Frontal cortex (tissue), 4 donors: Measurements from ENCODE around the gene MPND. TPM values are rescaled to one million over a fixed set of nuclear protein-coding genes. Genes with fewer than 3 reads are reported as not detected.
A peak's percentile ranks its signal among the peaks of the same experiment; 100 is the strongest.

Experiments used
- DNase-seq, 2 donors: peaks; one replicate each; pipeline ENCODE4 v3.0.0; 2012; ENCODE audit warnings: low spot score in 2 of 2
- FAIRE-seq: peaks from 2 replicates; lab custom pipeline; 2012; peaks lifted over from hg19 to GRCh38; lab: Jason Lieb, UNC
- total RNA-seq: library from RNA; depleted of rRNA; stranded (reverse); fragments of >200 nt; gene quantifications from one replicate; pipeline ENCODE4 v1.2.3, GENCODE V29; 2014
- donor health status: control.
- donor health status: control.
- donor health status: control.

The MPND gene
- total RNA-seq, 1 donor from 2014 or later, result 18.8 TPM

DNA sequence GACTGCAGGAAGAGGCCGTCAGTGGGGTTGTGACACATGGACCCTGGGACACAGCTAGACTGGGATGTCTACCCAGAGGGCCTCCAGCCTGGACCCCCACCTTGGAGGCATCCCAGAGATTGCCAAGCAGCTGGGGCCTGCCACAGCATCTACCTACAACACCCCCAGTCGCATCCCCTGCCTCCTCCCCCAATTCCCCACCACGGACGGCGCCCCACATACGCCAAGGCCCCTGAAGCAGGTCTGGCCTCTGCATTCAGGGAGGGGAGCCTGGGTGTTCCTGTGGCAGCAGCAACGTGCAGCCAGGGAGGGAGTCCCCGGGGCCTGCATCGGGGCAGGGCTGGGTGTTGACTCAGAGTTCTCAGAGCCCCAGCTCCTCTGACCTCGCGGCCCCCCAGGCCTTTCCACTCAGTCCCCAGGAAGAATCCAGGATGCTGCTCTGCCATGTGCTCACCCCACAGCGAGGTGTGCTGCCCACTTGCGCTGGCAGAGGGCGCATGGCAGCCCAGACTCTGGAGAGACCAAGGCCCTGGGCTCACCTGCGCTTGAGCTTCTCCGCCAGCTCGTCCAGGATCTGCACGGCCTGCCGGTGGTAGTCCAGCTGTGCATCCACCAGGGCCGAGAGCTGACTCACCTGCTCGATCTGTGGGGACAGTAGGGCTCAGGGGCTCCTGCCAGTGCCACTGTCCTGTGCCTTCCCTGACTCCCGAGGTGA is 19.6 kb downstream of the MPND start:
- DNase-seq (no peak), FAIRE-seq (no peak)

DNA sequence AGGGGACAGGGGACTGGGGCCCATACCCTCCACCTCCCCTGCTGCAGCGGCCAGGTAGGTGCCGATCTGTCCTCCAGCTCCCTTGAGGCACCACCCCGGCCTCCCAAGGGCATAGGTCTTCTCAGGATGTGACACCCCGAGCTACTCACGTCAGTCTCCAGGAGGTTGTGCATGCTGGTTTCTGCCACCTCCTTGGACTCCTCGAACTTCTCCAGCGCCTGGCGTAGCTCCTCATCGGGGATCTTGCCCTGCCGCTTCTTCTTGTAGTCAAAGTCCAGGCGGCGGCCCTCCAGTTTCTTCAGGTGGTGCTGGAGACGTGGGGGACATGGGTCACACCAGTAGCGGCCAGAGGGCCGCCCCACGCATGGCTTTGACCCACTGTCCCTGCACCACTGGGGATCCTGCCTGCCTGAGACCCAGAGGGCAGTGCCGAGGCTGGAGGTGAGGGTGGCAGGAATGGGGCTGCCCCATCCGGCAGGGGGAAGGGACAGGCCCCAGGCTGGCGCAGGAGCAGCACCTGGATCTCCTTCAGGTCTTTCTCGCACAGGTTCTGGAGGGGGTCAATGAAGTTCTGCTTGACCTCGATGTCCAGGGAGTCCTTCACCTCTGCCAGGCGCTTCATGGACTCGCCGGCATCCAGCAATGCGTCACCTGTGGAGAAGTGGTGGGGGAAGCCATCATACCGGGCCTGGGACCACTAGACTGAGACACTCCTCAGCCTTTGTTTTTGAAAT is 20.4 kb downstream of the MPND start:
- FAIRE-seq (no peak), DNase-seq (no peak)

DNA sequence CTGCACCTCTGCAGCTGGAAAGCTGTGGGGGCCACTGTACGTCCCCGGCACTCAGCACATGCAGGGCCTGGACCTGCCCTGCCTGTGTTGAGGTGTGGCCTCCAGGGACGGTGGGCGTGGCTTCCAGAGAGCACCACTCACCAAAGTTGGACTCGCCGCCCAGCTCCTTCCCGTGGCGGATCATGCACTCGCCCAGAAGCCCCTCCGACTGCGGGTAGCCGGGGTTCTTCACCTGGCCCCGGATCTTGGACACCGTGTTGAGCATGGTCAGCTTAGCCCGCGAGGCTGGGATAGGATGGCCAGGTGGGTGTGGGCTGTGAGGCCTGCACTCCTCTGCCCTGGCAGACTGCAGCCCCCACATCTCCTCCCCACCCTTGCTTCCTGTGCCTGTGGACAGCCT is 22.0 kb downstream of the MPND start:
- no peak for FAIRE-seq

GRCh38 chr19:4365791-4366665 is 22.7 kb downstream of the MPND start:
- DNase-seq (no peak), FAIRE-seq (no peak)

More for the DNA sequence above, 22.0 kb downstream of the MPND start:
- DNase-seq, result no peak

GRCh38 chr19:4366666-4367335 is 23.4 kb downstream of the MPND start:
- DNase-seq, result no peak
- no peak for FAIRE-seq

GRCh38 chr19:4367336-4367723 is 24.0 kb downstream of the MPND start:
- DNase-seq, result no peak
- no peak for FAIRE-seq

GRCh38 chr19:4367781-4368127 is 24.4 kb downstream of the MPND start:
- no peak for DNase-seq
- no peak for FAIRE-seq

DNA sequence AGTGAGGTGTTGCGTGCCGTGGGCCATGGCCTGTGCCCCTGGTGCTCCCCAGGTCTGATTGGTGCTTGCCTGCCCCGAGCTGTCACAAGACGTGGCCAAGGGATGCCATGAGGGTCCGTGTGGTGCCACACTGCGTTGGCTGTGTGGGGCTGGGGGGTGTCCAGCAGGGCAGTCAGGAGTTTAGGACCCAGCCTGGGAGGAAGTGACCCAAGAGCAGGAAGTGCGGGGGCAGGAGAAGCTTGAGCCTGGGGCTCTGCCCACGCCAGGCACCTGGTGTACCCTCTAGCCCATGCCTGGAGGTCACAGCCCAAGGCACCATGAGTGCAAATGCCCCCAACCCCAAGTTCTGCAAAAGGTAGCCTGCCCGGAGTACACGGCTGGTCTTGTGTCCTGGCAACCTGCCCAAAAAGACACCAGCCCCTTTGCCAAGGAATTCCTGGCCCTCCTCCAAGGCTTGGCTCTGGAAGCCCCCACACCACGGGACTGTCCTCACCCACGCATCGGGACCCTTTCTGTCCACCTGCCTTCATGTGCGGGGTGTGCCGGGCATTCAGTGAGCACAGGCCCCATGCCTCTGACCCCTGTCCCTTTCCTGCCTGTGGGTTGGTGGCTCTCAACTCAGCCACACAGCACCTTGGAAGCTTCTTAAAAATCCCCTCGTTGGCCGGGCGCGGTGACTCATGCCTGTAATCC is 24.9 kb downstream of the MPND start:
- DNase-seq, result no peak
- no peak for FAIRE-seq

- FAIRE-seq, result no peak
- DNase-seq, result no peak
These were observed 25.9 kb downstream of the MPND start for GRCh38 chr19:4369109-4369887.

- no peak for FAIRE-seq
These were observed 26.5 kb downstream of the MPND start for GRCh38 chr19:4369888-4370260.

DNA sequence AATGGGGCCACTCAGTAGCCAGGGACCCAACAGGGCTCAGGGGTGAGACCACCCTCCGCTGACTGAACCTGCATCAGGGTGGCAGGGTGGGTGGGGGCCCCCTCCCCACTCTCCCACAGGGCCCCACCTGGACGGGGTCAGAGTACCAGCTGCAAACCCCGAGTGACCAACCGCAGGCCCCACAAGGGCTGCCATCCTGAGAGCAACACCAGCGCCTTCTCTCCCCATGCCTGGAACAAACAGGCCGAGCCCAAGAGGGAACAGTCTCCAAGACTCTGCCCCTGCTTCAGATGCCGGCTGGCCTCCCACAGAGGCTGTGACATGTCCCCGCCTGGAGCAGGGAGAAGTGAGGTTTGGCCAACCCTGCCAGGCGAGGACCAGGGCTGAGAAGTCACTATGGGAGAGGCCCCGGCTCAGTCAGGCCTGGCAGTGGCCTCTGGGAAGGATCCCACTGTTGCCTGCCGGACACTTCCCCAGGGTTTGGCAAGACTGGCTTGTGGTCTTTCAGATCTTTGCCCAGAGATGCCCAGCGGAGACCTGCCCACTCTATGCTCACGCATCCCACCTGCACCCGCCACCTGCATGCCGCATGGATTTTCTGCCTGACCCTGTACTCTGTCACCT is 27.2 kb downstream of the MPND start:
- no peak for FAIRE-seq

More at GRCh38 chr19:4369888-4370260, 26.5 kb downstream of the MPND start:
- peak in 1 of 2 donors; percentile 68 for DNase-seq

DNA sequence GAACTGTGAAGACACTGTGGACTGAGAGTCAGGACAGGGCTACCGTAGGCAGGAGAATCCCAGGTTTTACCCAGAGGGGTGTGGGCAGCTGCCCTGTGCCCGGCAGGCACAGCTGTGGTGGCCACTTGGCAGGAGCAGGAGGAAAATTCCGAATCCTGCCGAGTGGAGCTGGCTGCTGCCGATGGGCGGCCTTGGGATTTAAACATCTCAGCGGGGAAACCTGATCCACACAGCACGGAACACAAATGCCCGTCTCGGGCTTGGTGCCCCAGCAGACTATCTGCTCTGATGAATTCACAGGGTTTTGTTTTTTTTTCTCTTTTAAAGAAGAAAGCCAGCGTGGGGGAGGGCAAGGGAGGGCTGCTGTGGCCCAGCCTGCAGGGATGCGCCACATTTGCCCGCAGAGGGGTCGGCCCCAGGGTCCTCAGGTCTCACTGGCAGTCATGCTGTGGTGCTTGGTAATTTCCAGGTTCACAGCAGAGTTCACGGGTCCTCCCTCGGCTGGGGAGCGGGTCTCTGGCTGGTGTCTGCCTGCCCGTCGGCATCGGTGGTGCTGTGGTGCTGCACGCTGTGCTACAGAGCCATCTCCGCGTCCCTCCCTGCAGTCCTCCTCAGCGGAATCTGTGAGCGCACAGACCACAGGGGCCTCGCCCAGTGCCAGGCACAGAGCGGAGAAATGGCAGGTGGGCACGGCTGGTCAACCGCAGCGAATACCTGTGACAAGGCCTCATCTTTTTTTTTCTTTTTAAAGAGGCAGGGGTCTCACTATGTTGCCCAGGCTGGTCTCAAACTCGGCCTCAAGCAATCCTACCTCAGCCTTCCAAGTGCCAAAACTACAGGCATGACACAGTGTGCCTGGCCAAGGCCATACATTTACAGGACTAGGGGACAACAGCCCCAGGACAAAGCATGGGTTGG is 28.1 kb downstream of the MPND start:
- DNase-seq (no peak), FAIRE-seq (no peak)

More for the DNA sequence above, 27.2 kb downstream of the MPND start:
- no peak for DNase-seq

DNA sequence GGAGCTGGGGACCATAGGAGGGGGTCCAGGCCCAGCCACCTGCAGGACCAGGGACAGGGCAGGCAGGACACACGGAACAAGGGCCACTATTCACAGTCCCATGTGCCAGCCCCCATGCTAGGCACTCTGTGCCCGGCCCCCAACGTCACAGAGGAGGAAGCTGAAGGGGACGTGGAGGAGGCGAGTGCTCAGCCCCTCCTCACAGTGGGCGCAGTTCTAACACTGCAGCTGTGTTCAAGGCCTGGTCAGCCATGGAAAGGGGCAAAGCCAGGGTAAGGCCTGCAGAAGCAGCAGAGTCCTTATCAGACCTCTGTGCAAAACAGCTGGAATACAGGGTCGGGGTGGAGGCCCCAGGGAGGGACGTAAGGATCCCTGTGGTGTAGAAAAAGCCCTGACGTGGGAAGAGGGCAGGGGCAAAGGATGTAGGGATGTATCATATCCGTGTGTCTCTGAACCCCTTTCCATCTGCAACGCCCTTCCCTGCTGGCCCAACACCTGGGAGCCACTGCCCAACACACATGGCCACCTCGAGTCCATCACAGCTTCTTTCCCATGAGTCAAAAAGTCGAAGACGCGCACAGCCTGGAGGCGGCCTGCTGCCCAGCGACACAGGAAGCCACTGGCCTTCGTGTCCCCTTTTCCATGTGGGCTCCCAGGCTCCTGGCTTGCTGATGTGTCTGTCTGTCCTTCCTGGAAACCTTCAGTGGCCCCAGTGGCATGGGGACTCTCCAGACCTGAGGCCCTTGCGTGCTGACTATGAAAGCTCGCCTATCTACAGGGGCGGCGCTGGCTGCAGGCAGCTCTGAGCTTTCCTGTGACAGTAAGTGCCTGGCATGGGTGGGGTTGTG is 29.0 kb downstream of the MPND start:
- DNase-seq (no peak), FAIRE-seq (no peak)

DNA sequence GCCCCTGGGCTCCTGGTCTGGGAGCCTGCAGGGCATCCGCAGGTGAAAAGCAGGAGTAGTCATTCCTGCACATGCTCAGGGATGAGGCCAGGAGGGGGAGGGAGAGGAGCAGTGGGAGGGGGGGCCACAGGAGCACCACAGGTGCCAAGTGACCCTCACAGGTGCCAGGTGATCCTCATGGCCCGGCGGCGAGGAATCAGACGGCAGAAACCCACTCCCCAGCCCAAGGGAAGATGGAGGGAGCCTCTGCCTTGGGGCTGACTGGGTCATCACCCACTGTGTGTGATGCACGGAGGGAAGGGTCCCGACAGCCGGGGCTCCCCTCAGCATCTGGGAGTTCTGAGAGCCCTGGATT is 29.6 kb downstream of the MPND start:
- DNase-seq (no peak), FAIRE-seq (no peak)

GRCh38 chr19:4373601-4374497 is 30.5 kb downstream of the MPND start:
- FAIRE-seq (no peak), DNase-seq (no peak)
